OCI-LY7 (cell line): Measurements from ENCODE around the gene CARS1.

ENCODE experiments used
- CTCF ChIP-seq: fragments of 200-600 bp; sonication (generic); conservative IDR thresholded peaks from 2 replicates; pipeline ENCODE4 v1.5.1; 2014; ENCODE audit warnings: mild to moderate bottlenecking, antibody characterized with exemption, low read length, moderate library complexity, mixed read lengths
- EZH2phosphoT487 ChIP-seq: fragments of 200-600 bp; sonication (generic); IDR thresholded peaks from 2 replicates; pipeline ENCODE4 v1.6.1; 2018; ENCODE audit warnings: low read depth, borderline replicate concordance, mild to moderate bottlenecking, mixed run types, antibody characterized with exemption, low read length, moderate library complexity, mixed read lengths

GRCh38 chr11:2977113-2977512 is 80.1 kb downstream of the CARS1 start:
- TF ChIP-seq CTCF (no peak), EZH2phosphoT487 (no peak)
